ENCODE measurements around the gene CTDSPL2. TPM values are rescaled to one million over a fixed set of nuclear protein-coding genes. Genes with fewer than 3 reads are reported as not detected.

The CTDSPL2 gene
- total RNA-seq, 1 donor from 2014 or later: 2.6 TPM

DNA sequence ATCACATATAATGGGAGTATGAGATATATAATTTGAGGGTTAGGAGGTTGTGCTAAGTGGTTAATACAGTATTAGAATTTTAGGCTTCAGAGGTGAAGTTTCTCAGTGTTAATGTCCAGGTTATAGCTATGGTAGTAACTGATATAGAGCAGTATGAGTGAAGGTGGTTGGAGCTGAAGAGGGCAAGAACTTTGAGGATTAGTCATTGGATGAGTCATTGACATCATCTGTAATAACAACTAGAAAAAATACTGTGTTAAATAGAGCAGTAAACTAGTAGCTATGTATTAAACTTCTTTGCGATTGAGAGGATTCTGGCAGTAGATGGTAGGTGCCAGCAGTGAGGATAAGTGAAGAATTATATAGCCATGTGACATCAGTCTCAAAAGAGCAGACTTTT, 62.0 kb downstream of the CTDSPL2 start:
- no peak for DNase-seq (ENCODE audit: low spot score in 2 of 2)
- Histone ChIP-seq H3K27ac (no peak overlapping the region), H3K4me3 (no peak overlapping the region), H3K9me3 (no peaks in the 10 kb centered on the region), H3K36me3 (peaks cover 16 to 24% of the 10 kb centered on the region in 2 donors), H3K27me3 (no peaks in the 10 kb centered on the region), H3K4me1 (no peaks in the 10 kb centered on the region)
- intact Hi-C loops (cut with DNase I): no loop called here
- TF ChIP-seq, protein P1, sequence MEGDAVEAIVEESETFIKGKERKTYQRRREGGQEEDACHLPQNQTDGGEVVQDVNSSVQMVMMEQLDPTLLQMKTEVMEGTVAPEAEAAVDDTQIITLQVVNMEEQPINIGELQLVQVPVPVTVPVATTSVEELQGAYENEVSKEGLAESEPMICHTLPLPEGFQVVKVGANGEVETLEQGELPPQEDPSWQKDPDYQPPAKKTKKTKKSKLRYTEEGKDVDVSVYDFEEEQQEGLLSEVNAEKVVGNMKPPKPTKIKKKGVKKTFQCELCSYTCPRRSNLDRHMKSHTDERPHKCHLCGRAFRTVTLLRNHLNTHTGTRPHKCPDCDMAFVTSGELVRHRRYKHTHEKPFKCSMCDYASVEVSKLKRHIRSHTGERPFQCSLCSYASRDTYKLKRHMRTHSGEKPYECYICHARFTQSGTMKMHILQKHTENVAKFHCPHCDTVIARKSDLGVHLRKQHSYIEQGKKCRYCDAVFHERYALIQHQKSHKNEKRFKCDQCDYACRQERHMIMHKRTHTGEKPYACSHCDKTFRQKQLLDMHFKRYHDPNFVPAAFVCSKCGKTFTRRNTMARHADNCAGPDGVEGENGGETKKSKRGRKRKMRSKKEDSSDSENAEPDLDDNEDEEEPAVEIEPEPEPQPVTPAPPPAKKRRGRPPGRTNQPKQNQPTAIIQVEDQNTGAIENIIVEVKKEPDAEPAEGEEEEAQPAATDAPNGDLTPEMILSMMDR (IDR thresholded peaks at IDR 0.05): no peak

DNA sequence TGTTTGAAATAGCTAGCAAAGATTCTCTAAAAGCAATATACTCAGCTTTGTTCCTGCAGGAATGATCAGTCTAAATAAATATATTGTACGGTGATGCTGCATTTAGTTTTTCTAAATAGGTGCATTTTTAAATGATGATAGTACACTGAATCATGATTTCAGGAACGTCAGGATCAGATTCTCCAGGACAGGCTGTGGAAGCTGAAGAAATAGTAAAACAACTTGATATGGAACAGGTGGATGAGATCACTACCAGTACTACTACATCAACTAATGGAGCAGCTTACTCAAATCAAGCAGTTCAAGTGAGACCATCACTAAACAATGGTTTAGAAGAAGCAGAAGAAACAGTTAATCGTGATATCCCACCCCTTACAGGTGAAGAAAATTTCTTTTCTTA, 63.2 kb downstream of the CTDSPL2 start:
- no peak overlapping the region for H3K4me3 ChIP-seq

DNA sequence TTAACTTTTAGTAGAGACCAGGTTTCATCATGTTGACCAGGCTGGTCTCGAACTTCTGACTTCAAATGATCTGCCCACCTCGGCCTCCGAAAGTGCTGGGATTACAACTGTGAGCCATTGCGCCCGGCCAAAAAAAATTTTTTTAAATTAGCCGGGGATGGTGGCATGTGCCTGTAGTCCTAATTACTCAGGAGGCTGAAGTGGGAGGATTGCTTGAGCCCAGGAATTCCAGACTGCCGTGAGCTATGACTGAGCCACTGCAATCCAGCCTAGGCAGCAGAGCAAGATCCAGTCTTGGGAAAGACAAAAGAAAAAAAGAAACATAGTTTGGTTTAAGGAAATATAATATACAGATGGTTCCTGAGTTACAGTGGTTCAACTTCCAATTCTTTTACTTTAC, 64.6 kb downstream of the CTDSPL2 start:
- intact Hi-C loops (cut with DNase I): no loop called here
- H3K4me1 ChIP-seq: no peaks in the 10 kb centered on the region
- TF ChIP-seq, protein P1 (IDR thresholded peaks at IDR 0.05): no peak
- H3K27me3 ChIP-seq: no peaks in the 10 kb centered on the region
- H3K36me3 ChIP-seq: peaks cover 21 to 24% of the 10 kb centered on the region in 2 donors
- no peak overlapping the region for H3K4me3 ChIP-seq
- no peak overlapping the region for H3K27ac ChIP-seq
- H3K9me3 ChIP-seq: no peaks in the 10 kb centered on the region
- no peak for DNase-seq (ENCODE audit: low spot score in 2 of 2)

More for the DNA sequence above, 63.2 kb downstream of the CTDSPL2 start:
- H3K36me3 ChIP-seq: peaks cover 16 to 24% of the 10 kb centered on the region in 2 donors
- intact Hi-C loops (cut with DNase I): no loop called here
- TF ChIP-seq, protein P1 (IDR thresholded peaks at IDR 0.05): no peak
- no peaks in the 10 kb centered on the region for H3K9me3 ChIP-seq
- H3K27me3 ChIP-seq: no peaks in the 10 kb centered on the region
- no peak for DNase-seq (ENCODE audit: low spot score in 2 of 2)
- H3K4me1 ChIP-seq: no peaks in the 10 kb centered on the region
- no peak overlapping the region for H3K27ac ChIP-seq

DNA sequence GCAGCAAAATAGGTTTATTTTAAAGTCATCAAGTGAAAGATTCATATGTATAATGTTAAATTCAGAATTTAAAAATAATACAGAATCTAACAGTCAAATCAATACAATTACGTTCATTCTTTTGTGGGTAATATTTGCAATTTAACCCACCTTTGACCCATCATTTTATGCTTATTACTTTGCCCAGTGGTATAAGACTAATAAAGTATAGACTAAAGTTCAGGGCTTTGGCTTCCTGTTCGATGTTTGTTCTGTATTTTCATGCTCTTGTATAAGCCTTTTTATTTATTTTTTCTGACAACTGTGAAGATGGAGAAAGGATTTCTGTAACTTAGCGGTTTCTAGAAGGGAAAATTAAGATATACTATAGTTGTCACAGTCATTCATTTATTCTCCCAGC, 65.2 kb downstream of the CTDSPL2 start:
- Histone ChIP-seq H3K9me3 (no peaks in the 10 kb centered on the region), H3K4me1 (no peaks in the 10 kb centered on the region), H3K27ac (no peak overlapping the region), H3K36me3 (peaks cover 21 to 24% of the 10 kb centered on the region in 2 donors), H3K27me3 (no peaks in the 10 kb centered on the region), H3K4me3 (no peak overlapping the region)
- intact Hi-C loops (cut with DNase I): no loop called here
- TF ChIP-seq, protein P1 (IDR thresholded peaks at IDR 0.05): no peak
- no peak for DNase-seq (ENCODE audit: low spot score in 2 of 2)

DNA sequence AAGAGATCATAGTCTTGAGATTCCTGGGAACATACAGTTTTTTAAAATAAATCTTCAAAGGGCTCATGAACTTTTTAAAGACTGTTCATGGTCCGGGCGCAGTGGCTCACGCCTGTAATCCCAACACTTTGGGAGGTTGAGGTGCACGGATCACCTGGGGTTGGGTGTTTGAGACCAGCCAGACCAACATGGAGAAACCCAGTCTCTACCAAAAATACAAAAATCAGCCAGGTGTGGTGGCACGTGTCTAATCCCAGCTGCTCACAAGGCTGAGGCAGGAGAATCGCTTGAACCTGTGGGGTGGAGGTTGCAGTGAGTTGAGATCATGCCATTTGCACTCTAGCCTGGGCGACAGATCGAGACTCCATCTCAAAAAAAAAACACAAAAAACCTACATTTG, 68.1 kb downstream of the CTDSPL2 start:
- no peak overlapping the region for H3K27ac ChIP-seq
- intact Hi-C loops (cut with DNase I): no loop called here
- TF ChIP-seq, protein P1 (IDR thresholded peaks at IDR 0.05): no peak
- H3K9me3 ChIP-seq: no peaks in the 10 kb centered on the region
- H3K36me3 ChIP-seq: peaks cover 28 to 37% of the 10 kb centered on the region in 2 donors
- H3K4me3 ChIP-seq: no peak overlapping the region
- no peaks in the 10 kb centered on the region for H3K27me3 ChIP-seq
- no peaks in the 10 kb centered on the region for H3K4me1 ChIP-seq
- no peak for DNase-seq (ENCODE audit: low spot score in 2 of 2)

DNA sequence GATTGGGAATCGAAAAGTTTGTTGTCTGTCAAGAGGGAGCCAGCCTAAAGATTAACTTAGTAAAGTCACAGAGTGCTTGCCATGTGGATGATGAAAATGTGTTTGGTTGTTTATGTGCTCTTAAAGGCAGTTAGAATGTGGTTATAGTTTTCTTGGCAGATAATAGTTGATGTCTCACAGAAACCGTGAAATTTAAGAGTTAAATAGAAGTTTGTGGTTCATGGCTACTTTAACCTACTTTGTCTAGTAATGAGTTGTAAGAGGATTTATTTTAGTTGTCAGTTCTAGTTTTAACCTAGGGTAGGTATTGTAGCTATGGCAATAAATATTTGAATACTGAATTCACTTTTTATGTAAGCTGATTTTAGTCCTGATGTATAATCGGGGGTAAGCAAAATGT, 73.1 kb downstream of the CTDSPL2 start:
- Histone ChIP-seq H3K4me1 (no peaks in the 10 kb centered on the region), H3K27me3 (no peaks in the 10 kb centered on the region), H3K9me3 (no peaks in the 10 kb centered on the region), H3K27ac (no peak overlapping the region), H3K4me3 (no peak overlapping the region), H3K36me3 (peaks cover 34 to 56% of the 10 kb centered on the region in 2 donors)
- intact Hi-C loops (cut with DNase I): no loop called here
- no peak for DNase-seq (ENCODE audit: low spot score in 2 of 2)
- TF ChIP-seq, protein P1 (IDR thresholded peaks at IDR 0.05): no peak

All from ascending aorta (tissue), 2 donors.